Ectodermal cell (in vitro differentiated cells): Measurements from ENCODE around the gene WEE2.

Experiments
- H3K27ac ChIP-seq: 2 replicates; pipeline ENCODE4 v1.7.0; 2013; ENCODE audit warnings: mild to moderate bottlenecking, low read depth, low read length; ENCODE audit not compliant: insufficient read depth, poor library complexity, severe bottlenecking
- H3K27me3 ChIP-seq: 2 replicates; pipeline ENCODE4 v1.7.0; 2013; ENCODE audit warnings: mild to moderate bottlenecking, low read length; ENCODE audit not compliant: insufficient read depth, control insufficient read depth, poor library complexity, severe bottlenecking
- H3K36me3 ChIP-seq: one replicate; pipeline ENCODE4 v1.7.0; 2013; ENCODE audit warnings: low read length; ENCODE audit not compliant: control insufficient read depth, insufficient read depth
- H3K4me1 ChIP-seq: one replicate; pipeline ENCODE4 v1.7.0; 2013; ENCODE audit warnings: low read length; ENCODE audit not compliant: control insufficient read depth, insufficient read depth
- H3K4me3 ChIP-seq: 2 replicates; pipeline ENCODE4 v1.7.0; 2013; ENCODE audit warnings: low read depth, low read length, control low read depth; ENCODE audit not compliant: insufficient read depth
- H3K9me3 ChIP-seq: 2 replicates; pipeline ENCODE4 v1.7.0; 2013; ENCODE audit warnings: mild to moderate bottlenecking, low read length, moderate library complexity; ENCODE audit not compliant: control insufficient read depth
- WGBS, 2 experiments: methylation state at CpG; one replicate each; pipeline ENCODE4 v1.1.7; 2013; ENCODE audit warnings: missing lambda C conversion rate in 2 of 2; 5-methylcytosine and 5-hydroxymethylcytosine counted together

The WEE2 gene

GRCh38 chr7:141712603-141713255, 4.6 kb downstream of the WEE2 start:
- Histone ChIP-seq H3K27ac (no peak overlapping the region), H3K36me3 (no peaks in the 10 kb centered on the region), H3K9me3 (no peaks in the 10 kb centered on the region), H3K4me1 (no peaks in the 10 kb centered on the region), H3K4me3 (no peak overlapping the region), H3K27me3 (no peaks in the 10 kb centered on the region)
- WGBS, 2 experiments = 91 to 95% methylated on average over 4 to 5 of the region's 5 CpGs

GRCh38 chr7:141713890-141714289, 5.7 kb downstream of the WEE2 start:
- H3K27ac ChIP-seq = no peak overlapping the region
- H3K27me3 ChIP-seq = no peaks in the 10 kb centered on the region
- H3K4me3 ChIP-seq = no peak overlapping the region
- no peaks in the 10 kb centered on the region for H3K4me1 ChIP-seq
- WGBS, 2 experiments = 75 to 85% methylated on average over 1 of the region's 1 CpG
- no peaks in the 10 kb centered on the region for H3K36me3 ChIP-seq
- no peaks in the 10 kb centered on the region for H3K9me3 ChIP-seq

GRCh38 chr7:141714571-141714970, 6.4 kb downstream of the WEE2 start:
- H3K36me3 ChIP-seq = no peaks in the 10 kb centered on the region
- WGBS, 2 experiments = 82% methylated on average over 2 of the region's 2 CpGs
- H3K4me3 ChIP-seq = no peak overlapping the region
- no peaks in the 10 kb centered on the region for H3K4me1 ChIP-seq
- no peaks in the 10 kb centered on the region for H3K27me3 ChIP-seq
- H3K9me3 ChIP-seq = no peaks in the 10 kb centered on the region
- H3K27ac ChIP-seq = no peak overlapping the region

GRCh38 chr7:141715018-141715417, 6.9 kb downstream of the WEE2 start:
- no peaks in the 10 kb centered on the region for H3K27me3 ChIP-seq
- H3K9me3 ChIP-seq = no peaks in the 10 kb centered on the region
- H3K36me3 ChIP-seq = no peaks in the 10 kb centered on the region
- H3K27ac ChIP-seq = no peak overlapping the region
- H3K4me1 ChIP-seq = no peaks in the 10 kb centered on the region
- no peak overlapping the region for H3K4me3 ChIP-seq
- 62 to 85% methylated on average over 2 to 3 of the region's 4 CpGs for WGBS, 2 experiments

- Histone ChIP-seq H3K4me3 (no peak overlapping the region), H3K4me1 (no peaks in the 10 kb centered on the region), H3K9me3 (no peaks in the 10 kb centered on the region), H3K27me3 (no peaks in the 10 kb centered on the region), H3K27ac (no peak overlapping the region), H3K36me3 (no peaks in the 10 kb centered on the region)
- 68 to 70% methylated on average over 5 of the region's 6 CpGs for WGBS, 2 experiments
Measured at GRCh38 chr7:141715794-141716689, 7.9 kb downstream of the WEE2 start.

GRCh38 chr7:141717450-141717849, 9.3 kb downstream of the WEE2 start:
- Histone ChIP-seq H3K27me3 (no peaks in the 10 kb centered on the region), H3K36me3 (no peaks in the 10 kb centered on the region), H3K4me3 (no peak overlapping the region), H3K4me1 (no peaks in the 10 kb centered on the region), H3K9me3 (no peaks in the 10 kb centered on the region), H3K27ac (no peak overlapping the region)
- 94 to 100% methylated on average over 1 of the region's 1 CpG for WGBS, 2 experiments

- Histone ChIP-seq H3K36me3 (no peaks in the 10 kb centered on the region), H3K27ac (no peak overlapping the region), H3K9me3 (no peaks in the 10 kb centered on the region), H3K4me1 (no peaks in the 10 kb centered on the region), H3K4me3 (no peak overlapping the region), H3K27me3 (no peaks in the 10 kb centered on the region)
- WGBS, 2 experiments = 94 to 95% methylated on average over 1 to 2 of the region's 2 CpGs
Measured at GRCh38 chr7:141722529-141722928, 14.4 kb downstream of the WEE2 start.

- Histone ChIP-seq H3K4me1 (no peaks in the 10 kb centered on the region), H3K27ac (no peak overlapping the region), H3K27me3 (no peaks in the 10 kb centered on the region), H3K36me3 (no peaks in the 10 kb centered on the region), H3K4me3 (no peak overlapping the region), H3K9me3 (no peaks in the 10 kb centered on the region)
- WGBS, 2 experiments = 83 to 97% methylated on average over 1 of the region's 1 CpG
Measured at GRCh38 chr7:141729020-141729419, 20.9 kb downstream of the WEE2 start.

GRCh38 chr7:141731476-141732149, 23.5 kb downstream of the WEE2 start:
- WGBS, 2 experiments = 80 to 84% methylated on average over 13 to 20 of the region's 24 CpGs
- no peaks in the 10 kb centered on the region for H3K27me3 ChIP-seq
- H3K27ac ChIP-seq = no peak overlapping the region

More at GRCh38 chr7:141731476-141732149, 23.5 kb downstream of the WEE2 start:
- Histone ChIP-seq H3K36me3 (no peaks in the 10 kb centered on the region), H3K4me1 (no peaks in the 10 kb centered on the region), H3K9me3 (no peaks in the 10 kb centered on the region), H3K4me3 (no peak overlapping the region)
